Peyer's patch (tissue), 4 donors: Measurements from ENCODE around the gene TBCK.

Experiments
- CTCF ChIP-seq, 6 experiments: fragments of 450-650 bp in 4 of 6; fragments of 200-600 bp in 2 of 6; sonication (generic) in 1 of 6; IDR thresholded peaks; one replicate each; pipeline ENCODE4 v1.5.1; 2017 to 2019; ENCODE audit warnings: antibody characterized with exemption in 6 of 6, mild to moderate bottlenecking in 3 of 6, moderate library complexity in 1 of 6
- POLR2A ChIP-seq, 2 donors: fragments of 450-650 bp; IDR thresholded peaks; one replicate each; pipeline ENCODE4 v1.5.1; 2017; ENCODE audit warnings: antibody characterized with exemption in 2 of 2, mild to moderate bottlenecking in 2 of 2, moderate library complexity in 2 of 2

- no peak for TF ChIP-seq CTCF (IDR thresholded peaks at IDR 0.05)
- TF ChIP-seq POLR2A (IDR thresholded peaks at IDR 0.05): no peak
These were observed 282.5 kb downstream of the TBCK start for GRCh38 chr4:106033469-106033868.
